Measurements from ENCODE around the gene DAB2. TPM values are rescaled to one million over a fixed set of nuclear protein-coding genes. Genes with fewer than 3 reads are reported as not detected.

Gene DAB2
- total and polyA plus RNA-seq, 12 donors: 6.5 to 64.7 (median 22.3) TPM

DNA sequence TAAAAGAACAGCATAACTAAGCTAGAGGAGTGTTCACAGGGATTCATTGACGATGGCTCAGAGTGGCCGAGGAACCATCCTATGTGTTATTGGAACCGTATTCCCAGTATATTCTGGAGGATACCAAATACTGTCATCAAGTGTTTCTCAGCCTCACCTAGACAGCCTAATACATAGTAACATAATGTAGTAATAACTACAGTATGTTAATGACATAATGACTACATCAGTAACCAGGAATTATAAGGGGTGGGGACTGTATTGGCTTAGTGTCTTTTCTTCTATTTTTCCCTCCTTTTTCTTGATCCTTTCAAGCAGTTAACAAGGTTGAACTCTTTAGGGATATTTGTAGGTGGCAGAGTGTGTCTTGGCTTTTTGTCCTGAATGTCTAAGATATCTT is 33.8 kb downstream of the DAB2 start:
- intact Hi-C loops (cut with DNase I): no loop called here
- Histone ChIP-seq H3K27me3 (no peaks in the 10 kb centered on the region), H3K4me1 (peaks cover 0 to 14% (median 5%) of the 10 kb centered on the region in 9 donors), H3K36me3 (peaks cover 0 to 88% (median 32%) of the 10 kb centered on the region in 9 donors), H3K9me3 (no peaks in the 10 kb centered on the region), H3K27ac (no peak overlapping the region), H3K4me3 (no peak overlapping the region)
- TF ChIP-seq CTCF (IDR thresholded peaks at IDR 0.05): no peak
- DNase-seq (no peak), ATAC-seq (no peak)
- WGBS, 2 donors: 98 to 100% methylated on average over 3 of the region's 3 CpGs

- Histone ChIP-seq H3K4me1 (peaks cover 0 to 3% (median 0%) of the 10 kb centered on the region in 9 donors), H3K36me3 (peaks cover 0 to 100% (median 36%) of the 10 kb centered on the region in 9 donors), H3K4me3 (no peak overlapping the region), H3K9me3 (no peaks in the 10 kb centered on the region), H3K27me3 (no peaks in the 10 kb centered on the region), H3K27ac (no peak overlapping the region)
- intact Hi-C loops (cut with DNase I): no loop called here
- ATAC-seq (no peak), DNase-seq (no peak)
- 92 to 95% methylated on average over 2 of the region's 2 CpGs for WGBS, 2 donors
- no peak for TF ChIP-seq CTCF (IDR thresholded peaks at IDR 0.05)
These were observed 37.5 kb downstream of the DAB2 start for GRCh38 chr5:39387293-39387692.

- ATAC-seq (no peak), DNase-seq (no peak)
- no peaks in the 10 kb centered on the region for H3K9me3 ChIP-seq
- H3K27ac ChIP-seq: no peak overlapping the region
- intact Hi-C loops (cut with DNase I): no loop called here
- H3K36me3 ChIP-seq: peaks cover 0 to 100% (median 41%) of the 10 kb centered on the region in 9 donors
- no peak overlapping the region for H3K4me3 ChIP-seq
- no peaks in the 10 kb centered on the region for H3K27me3 ChIP-seq
- no peak for TF ChIP-seq CTCF (IDR thresholded peaks at IDR 0.05)
- WGBS, 2 donors: 92 to 95% methylated on average over 1 of the region's 1 CpG
- peaks cover 0 to 11% (median 0%) of the 10 kb centered on the region in 9 donors for H3K4me1 ChIP-seq
These were observed 40.5 kb downstream of the DAB2 start for GRCh38 chr5:39384271-39384670.

DNA sequence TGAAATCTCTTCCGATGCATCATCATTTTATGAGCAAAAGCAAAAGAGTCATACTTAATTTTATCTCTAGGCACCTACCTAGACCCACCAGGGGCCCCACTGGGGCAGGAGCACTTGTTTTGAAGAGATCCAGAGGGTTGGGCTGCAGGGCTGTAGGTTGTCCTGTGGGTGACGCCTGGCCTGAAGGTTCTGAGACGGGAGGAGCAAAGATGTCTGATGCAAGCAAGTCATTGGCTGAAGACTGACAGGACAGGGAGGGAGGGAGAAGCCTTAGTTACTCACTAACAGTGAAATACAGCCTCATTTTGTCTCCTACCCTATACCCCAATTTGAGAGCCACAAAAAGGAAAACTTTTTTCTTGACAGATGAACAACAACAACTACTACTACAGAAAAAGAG is 43.4 kb downstream of the DAB2 start:
- DNase-seq (no peak), ATAC-seq (no peak)
- peaks cover 0 to 12% (median 0%) of the 10 kb centered on the region in 9 donors for H3K4me1 ChIP-seq
- H3K4me3 ChIP-seq: no peak overlapping the region
- intact Hi-C loops (cut with DNase I): no loop called here
- no peak overlapping the region for H3K27ac ChIP-seq
- H3K9me3 ChIP-seq: no peaks in the 10 kb centered on the region
- peaks cover 0 to 100% (median 26%) of the 10 kb centered on the region in 9 donors for H3K36me3 ChIP-seq
- no peak for TF ChIP-seq CTCF (IDR thresholded peaks at IDR 0.05)
- WGBS, 2 donors: 88 to 98% methylated on average over 3 of the region's 3 CpGs
- H3K27me3 ChIP-seq: no peaks in the 10 kb centered on the region
